Measurements from ENCODE around the gene GAP43. TPM values are rescaled to one million over a fixed set of nuclear protein-coding genes. Genes with fewer than 3 reads are reported as not detected.

The GAP43 gene
- total and polyA plus RNA-seq, 2 of the 4 experiments (the other 2 are of a cell fraction): 0.36 to 0.51 TPM

- intact Hi-C loops (cut with micrococcal nuclease) (loop anchor here (5.0 kb wide), 1 partner anchor 102 kb away; no protein-coding TSS in a partner anchor), in situ Hi-C loops (cut with MboI; ENCODE audit: low sequenced_read_pairs) (no loop called here), dilution Hi-C loops (cut with HindIII; ENCODE audit: low sequenced_read_pairs, unreplicated experiment) (no loop called here)
- Histone ChIP-seq H4K5ac (ENCODE audit: low read depth, low read length) (no peak overlapping the region), H4K20me1 (ENCODE audit: insufficient read depth, low read length) (no peaks in the 10 kb centered on the region), H3K23ac (ENCODE audit: low read depth, low read length) (no peak overlapping the region), H3K18ac (ENCODE audit: low read depth, low read length) (no peak overlapping the region), H4K8ac (ENCODE audit: low read depth in 2 of 2, low read length in 2 of 2) (no peak overlapping the region), H3K9me1 (ENCODE audit: insufficient read depth, low read length) (peaks cover 2% of the 10 kb centered on the region; the same call in 1 of the 2 replicates), H2BK5ac (ENCODE audit: low read depth, low read length, poor library complexity, severe bottlenecking) (no peak overlapping the region), H2AFZ (replicated peaks; ENCODE audit: low read length, poor library complexity) (no peak overlapping the region), H3K36me3 (ENCODE audit: control insufficient read depth, insufficient read depth, low read length) (no peaks in the 10 kb centered on the region), H3K14ac (replicated peaks; ENCODE audit: low read depth, low read length) (no peak overlapping the region), H3K79me1 (ENCODE audit: low read depth in 1 of 2, low read length in 2 of 2) (no peaks in the 10 kb centered on the region), H2BK120ac (ENCODE audit: low read depth, low read length) (no peak overlapping the region), H3K9ac (ENCODE audit: low read depth, low read length) (no peak overlapping the region), H2BK15ac (ENCODE audit: low read depth, low read length) (no peak overlapping the region), H3K56ac (ENCODE audit: extremely low read depth, insufficient read depth, low read length) (no peak overlapping the region), H3K27ac (ENCODE audit: insufficient read depth, low read length) (no peak overlapping the region), H3K4me3 (ENCODE audit: insufficient read depth, low read depth, low read length) (no peak overlapping the region), H2AK5ac (ENCODE audit: low read depth, low read length) (no peak overlapping the region), H3K27me3 (ENCODE audit: control insufficient read depth, insufficient read depth, low read length) (no peaks in the 10 kb centered on the region), H3K4me1 (ENCODE audit: control insufficient read depth, insufficient read depth, low read length) (peaks cover 3% of the 10 kb centered on the region; the same call in 1 of the 2 replicates), H3K4me2 (ENCODE audit: low read depth, low read length) (no peak overlapping the region), H4K91ac (ENCODE audit: insufficient read depth, low read depth, low read length) (no peak overlapping the region), H2BK20ac (ENCODE audit: low read depth, low read length) (no peak overlapping the region), H2AK9ac (replicated peaks; ENCODE audit: low read depth, low read length, poor library complexity) (no peak overlapping the region), H3K4ac (ENCODE audit: low read depth, low read length) (no peak overlapping the region), H3K9me3 (ENCODE audit: control insufficient read depth, insufficient read depth, low read length) (no peaks in the 10 kb centered on the region)
- BruUV-seq (replicated peaks): no TSS peak
- DNase-seq (no peak), ATAC-seq (ENCODE audit: low read depth) (no peak)
- TF ChIP-seq RCOR1 (IDR thresholded peaks at IDR 0.05; ENCODE audit: insufficient replicate concordance, low read length) (no peak), ELK1 (IDR thresholded peaks at IDR 0.05; ENCODE audit: borderline replicate concordance, low read depth, low read length) (no peak), RFX5 (IDR thresholded peaks at IDR 0.05; ENCODE audit: low read depth, low read length) (no peak), SMC3 (IDR thresholded peaks at IDR 0.05; ENCODE audit: low read depth, low read length) (no peak), FOS (IDR thresholded peaks at IDR 0.05; ENCODE audit: low read depth, low read length) (no peak), MAZ (IDR thresholded peaks at IDR 0.05; ENCODE audit: borderline replicate concordance, low read depth, low read length) (no peak), NFE2L2 (IDR thresholded peaks at IDR 0.05; ENCODE audit: low read depth, low read length) (no peak), RAD21 (IDR thresholded peaks at IDR 0.05; ENCODE audit: low read length) (no peak)
- no CpG with 5 or more reads among the region's 3 CpGs for WGBS, 2 experiments (ENCODE audit: extremely low coverage in 2 of 2, insufficient read length in 1 of 2)
- ChIA-PET POLR2A (ENCODE audit: unreplicated experiment) (no interaction called here), CTCF (interaction anchor here (1.3 kb wide), 1 partner anchor 8 kb away, joined by 4 read pairs; no protein-coding TSS in a partner anchor)
These were observed 86.6 kb downstream of the GAP43 start for GRCh38 chr3:115709931-115710330.
